HG02884 (cell line): Measurements from ENCODE around the gene CEP170B.
"Not testable (repeated sequence)": the region's sequence is repeated elsewhere in the genome, so short reads cannot be mapped to it uniquely, and the experiment has no call there.

Experiments
- ATAC-seq: cut with Tn5 transposase; IDR thresholded peaks from one replicate; pipeline ENCODE4 v1.9.1; 2021; ENCODE audit warnings: mild to moderate bottlenecking, moderate library complexity; ENCODE audit not compliant: unreplicated experiment

Gene CEP170B

DNA sequence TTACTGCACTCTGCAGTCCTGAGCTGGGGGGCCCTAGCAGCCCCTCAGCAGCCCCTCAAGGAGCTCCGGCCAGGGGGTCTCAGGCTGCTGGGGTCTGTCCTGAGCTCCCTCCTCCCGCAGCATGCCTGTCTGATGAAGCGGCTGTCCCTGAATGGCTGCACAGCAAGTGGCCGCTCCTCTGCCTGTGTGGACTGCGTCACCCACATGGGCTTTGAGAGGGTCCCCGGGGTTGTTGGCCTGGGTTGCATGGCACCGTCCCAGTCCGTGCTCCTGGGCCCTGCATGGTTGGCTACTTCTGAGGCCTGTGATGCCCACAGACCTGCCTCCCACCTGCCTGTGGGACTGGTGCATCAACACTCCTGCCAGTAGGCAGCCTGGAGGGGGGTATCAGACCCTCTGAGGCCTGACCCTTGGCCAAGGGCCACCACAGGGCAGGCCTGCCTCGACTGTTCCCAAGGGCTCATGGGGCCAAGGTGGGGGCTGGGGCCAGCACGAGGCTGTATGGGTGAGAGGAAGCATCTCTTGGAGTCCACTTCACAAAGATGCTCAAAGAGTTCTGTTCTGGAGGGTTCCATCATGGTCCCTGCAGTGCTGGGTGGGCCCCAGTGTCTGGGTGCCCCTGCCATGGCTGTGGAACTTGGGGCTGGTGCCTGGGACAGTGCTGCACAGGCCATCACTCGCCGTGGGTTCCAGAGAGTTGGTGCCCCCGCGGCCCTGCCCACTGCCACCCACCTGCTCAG, 12.2 kb downstream of the CEP170B start:
- no peak for ATAC-seq

DNA sequence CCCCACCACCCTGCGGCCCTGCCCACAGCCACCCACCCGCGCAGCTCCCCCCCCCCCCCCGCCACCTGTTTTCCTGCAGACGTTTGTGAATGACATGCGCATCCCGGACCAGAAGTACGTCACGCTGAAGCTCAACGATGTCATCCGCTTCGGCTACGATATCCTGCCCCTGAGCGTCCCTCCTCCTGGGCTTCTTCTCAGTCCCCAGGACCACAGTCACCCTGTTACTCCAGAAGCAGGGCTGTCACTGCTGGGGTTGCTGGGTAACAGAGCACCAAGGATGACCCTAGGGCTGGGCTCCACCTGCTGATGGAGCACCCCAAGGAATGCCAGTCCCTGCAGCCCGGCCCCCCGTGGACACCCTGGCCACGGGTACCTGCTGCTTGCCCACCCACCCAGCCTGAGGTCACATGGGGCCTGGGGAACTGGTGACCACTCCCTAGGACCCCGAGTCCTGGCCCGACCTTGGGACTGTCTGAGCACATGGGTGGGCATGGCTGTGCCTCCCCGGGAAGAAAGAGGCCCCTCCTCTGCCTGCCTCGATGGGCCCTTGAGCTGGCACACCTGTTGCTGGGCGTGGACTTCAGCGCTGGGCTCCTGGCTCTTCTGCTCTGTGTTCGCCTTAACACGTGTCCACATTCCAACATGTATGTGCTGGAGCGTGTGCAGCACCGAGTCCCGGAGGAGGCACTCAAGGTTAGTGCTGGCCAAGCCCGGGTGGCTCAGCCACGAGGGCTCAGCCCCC, 12.9 kb downstream of the CEP170B start:
- ATAC-seq: no peak

DNA sequence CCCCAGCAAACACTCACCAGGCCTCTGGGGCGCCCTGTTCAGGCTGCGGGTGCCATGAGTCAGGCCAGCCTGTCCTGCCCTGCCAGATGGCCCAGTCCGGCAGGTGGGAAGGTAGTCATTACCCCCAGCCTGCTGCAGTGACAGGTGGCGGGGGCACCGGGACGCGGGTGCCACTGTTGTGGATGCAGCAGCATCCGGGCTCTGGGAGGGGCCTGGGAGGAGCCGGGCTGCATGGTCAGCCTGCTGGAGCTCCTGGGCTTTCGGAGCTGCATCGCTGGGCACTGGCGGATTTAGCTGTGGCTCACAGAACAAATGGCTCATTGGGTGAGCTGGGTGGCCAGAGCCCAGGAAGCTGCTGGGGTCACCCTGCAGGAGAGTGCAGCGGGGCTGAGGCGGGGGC, 13.5 kb downstream of the CEP170B start:
- no peak for ATAC-seq

DNA sequence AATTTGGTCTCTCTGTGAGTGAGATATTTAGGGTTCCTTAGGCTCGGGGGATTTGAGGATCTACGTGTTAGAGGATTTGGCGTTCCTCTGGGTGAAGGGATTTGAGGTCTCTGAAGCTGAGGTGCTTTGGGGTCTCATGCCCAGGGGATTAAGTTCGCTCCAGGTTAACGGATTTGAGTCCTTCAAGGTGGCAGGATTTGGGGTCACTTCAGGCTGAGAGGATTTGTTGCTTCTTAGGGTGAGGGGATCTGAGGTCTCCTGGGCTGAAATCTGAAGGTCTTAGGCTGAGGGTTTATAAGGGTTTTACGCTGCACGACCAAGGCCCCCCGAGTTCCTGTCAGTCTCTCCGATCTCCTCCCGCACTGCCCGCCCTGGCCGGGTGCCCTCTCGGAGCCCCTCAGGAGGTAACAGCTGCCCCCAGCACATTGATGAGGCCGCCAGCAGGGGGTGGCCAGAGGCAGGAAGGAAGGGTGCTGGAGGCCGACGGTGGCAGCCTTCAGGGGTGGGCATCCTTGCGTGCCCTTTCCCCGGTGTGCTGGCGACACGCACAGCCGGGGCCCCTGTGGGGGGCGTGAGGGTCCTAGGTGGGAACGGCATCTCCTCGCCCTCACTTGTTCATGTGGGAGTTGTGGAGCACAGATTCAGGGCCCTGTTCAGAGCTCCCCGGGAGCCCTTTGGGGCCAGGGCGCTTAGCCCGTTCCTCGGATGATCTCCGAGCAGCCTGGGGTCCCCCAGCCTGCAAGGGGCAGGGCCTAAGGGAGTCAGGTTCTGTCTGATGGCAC, 14.3 kb downstream of the CEP170B start:
- no peak for ATAC-seq

DNA sequence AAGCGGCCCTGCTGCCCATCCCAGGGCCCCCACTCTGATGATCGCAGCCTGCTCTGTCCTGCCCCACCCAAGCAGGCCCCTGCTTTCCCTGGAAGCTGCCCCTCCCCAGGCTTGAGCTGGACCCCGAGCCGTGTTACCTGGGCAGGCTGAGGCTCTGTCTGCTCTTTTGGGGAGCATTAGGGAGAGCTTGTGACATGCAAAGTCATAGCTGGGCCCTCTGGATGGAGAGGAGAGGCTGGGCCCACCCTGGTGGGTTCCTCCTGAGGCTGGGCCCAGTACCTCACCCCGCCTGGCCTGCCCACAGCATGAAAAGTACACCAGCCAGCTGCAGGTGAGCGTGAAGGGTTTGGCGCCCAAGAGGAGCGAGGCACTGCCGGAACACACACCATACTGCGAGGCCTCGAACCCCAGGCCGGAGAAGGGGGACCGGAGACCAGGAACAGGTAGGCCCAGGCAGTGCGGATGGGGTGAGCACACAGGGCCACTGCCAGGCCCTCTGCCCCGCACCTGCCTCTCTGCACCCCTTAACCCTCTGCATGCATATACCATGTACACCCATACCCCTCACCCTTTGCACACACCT, 15.0 kb downstream of the CEP170B start:
- ATAC-seq: no peak

DNA sequence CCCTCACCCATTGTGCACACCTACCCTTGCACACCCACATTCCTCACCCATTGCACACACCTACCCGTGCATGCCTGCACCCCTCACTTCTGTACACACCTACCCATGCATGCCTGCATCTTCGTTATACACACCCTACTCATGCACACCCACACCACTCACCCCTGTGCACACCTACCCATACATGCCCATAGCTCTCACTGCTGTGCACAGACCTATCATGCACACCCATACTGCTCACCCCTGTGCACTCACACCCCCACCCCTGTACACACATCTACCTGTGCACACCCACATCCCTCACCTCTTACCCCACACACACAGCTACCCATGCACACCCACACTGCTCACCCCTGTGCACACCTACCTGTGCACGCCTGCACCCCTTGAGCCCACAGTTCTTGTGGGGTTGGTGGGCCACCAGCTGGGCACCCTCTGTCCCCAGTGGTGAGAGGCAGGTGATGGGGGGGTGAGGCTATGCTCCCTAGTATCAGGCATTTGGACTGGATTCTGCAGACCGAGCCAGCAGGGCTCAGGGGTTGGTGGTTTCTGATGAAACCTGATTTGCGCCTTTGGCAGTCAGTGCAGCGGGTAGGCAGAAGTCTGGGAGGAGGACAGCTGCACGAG, 15.6 kb downstream of the CEP170B start:
- ATAC-seq: no peak

DNA sequence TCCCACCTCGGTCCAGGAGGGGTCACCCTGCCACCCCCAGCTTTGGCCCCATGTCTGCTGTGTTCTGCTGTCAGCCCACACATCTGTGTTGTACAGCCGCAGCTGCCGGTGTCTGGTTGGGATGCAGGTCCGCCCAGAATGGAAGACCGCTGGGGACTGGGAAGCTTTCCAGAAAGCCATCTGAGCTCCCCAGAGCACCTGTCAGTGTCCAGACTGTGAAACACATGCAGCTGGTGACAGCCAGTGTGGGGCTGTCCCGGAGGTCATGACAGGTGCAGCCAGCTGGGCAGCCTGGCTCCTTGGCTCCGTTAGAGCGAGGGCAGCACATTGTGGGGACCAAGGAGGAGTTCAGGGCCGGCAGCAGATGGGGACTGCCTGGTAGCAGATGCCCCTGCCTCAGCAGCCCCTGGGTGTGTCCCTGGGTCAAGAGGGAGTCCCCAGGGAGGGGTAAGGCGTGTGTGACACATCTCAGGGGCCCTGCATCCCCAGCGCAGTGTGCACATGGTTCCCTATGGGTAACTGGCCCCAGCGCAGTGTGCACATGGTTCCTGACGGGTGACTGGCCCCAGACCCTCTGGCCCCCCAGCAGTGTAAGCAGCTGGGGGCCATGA, 16.4 kb downstream of the CEP170B start:
- ATAC-seq: no peak

DNA sequence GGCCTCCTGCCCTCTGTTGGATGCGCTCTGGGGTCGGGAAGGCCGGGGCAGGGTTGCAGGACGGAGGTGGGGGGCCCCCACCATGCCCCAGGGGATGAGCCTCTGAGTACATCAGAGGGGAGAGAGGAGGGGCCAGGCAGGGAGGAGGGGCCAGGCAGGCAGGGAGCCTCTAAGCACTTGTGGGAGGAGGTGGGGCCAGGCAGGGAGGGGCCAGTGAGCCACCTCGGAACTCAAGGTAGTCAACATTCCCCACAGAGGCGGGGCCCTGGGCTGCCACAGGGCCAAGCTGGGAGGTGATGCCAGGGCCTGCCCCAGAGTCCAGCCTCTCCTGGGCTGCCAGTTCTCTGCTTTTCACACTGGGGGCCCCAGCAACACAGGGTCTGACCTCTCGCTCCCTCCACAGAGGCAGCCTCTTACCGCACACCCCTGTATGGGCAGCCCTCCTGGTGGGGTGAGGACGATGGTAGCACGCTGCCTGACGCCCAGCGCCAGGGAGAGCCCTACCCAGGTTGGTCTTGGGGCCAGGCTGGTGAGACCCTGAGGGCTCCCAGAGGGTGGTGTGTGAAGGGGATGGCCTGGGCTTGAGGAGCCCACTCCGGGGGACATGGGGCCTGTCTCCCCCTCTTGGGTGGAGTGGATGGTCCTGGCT, 17.4 kb downstream of the CEP170B start:
- ATAC-seq: no peak

DNA sequence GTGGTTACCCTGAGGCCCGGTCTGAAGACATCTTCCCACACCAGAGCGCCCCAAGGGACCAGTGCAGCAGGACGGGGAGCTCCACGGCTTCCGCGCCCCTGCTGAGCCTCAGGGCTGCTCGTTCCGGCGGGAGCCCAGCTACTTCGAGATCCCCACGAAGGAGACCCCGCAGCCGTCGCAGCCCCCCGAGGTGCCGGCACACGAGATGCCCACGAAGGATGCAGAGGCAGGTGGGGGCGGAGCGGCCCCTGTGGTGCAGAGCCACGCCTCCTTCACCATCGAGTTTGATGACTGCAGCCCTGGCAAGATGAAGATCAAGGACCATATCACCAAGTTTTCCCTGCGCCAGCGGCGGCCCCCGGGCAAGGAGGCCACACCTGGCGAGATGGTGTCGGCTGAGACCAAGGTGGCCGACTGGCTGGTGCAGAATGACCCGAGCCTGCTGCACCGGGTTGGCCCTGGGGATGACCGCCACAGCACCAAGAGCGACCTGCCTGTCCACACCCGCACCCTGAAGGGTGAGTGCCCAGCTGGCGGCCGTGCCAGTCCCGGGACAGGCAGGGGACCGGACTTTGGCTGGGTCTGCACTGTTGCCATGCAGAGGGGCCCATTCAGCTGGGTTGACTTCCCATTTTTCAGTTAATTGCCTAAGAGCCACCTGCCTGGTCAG, 18.1 kb downstream of the CEP170B start:
- no peak for ATAC-seq

DNA sequence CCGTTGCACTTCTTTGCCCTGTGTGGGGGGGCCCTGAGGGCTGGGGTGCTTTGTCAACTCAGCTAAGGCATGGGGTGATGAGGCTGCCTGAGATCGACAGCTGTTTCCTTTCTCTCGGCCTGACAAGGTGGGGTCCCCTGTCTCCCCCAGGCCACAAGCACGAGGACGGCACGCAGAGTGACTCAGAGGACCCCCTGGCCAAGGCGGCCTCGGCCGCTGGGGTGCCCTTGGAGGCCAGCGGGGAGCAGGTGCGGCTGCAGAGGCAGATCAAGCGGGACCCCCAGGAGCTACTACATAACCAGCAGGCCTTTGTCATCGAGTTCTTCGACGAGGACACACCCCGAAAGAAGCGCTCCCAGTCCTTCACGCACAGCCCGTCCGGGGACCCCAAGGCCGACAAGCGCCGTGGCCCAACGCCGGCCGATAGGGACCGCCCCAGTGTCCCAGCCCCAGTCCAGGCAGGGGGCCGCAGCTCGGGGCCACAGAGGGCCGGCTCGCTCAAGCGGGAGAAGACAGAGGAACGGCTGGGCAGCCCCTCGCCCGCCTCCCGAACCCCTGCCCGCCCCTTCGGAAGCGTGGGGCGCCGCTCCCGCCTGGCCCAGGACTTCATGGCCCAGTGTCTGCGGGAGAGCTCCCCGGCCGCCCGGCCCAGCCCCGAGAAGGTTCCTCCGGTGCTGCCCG, 18.8 kb downstream of the CEP170B start:
- ATAC-seq: no peak

DNA sequence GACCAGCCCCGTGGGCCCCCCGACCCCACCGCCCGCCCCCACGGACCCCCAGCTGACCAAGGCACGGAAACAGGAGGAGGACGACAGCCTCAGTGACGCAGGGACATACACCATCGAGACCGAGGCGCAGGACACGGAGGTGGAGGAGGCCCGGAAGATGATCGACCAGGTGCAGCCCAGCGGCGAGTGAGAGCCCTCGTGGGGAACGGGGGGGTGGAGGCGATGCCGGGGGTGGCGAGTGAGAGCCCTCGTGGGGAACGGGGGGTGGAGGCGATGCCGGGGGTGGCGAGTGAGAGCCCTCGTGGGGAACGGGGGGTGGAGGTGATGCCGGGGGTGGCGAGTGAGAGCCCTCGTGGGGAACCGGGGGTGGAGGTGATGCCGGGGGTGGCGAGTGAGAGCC, 19.3 kb downstream of the CEP170B start:
- not testable (repeated sequence) for ATAC-seq

DNA sequence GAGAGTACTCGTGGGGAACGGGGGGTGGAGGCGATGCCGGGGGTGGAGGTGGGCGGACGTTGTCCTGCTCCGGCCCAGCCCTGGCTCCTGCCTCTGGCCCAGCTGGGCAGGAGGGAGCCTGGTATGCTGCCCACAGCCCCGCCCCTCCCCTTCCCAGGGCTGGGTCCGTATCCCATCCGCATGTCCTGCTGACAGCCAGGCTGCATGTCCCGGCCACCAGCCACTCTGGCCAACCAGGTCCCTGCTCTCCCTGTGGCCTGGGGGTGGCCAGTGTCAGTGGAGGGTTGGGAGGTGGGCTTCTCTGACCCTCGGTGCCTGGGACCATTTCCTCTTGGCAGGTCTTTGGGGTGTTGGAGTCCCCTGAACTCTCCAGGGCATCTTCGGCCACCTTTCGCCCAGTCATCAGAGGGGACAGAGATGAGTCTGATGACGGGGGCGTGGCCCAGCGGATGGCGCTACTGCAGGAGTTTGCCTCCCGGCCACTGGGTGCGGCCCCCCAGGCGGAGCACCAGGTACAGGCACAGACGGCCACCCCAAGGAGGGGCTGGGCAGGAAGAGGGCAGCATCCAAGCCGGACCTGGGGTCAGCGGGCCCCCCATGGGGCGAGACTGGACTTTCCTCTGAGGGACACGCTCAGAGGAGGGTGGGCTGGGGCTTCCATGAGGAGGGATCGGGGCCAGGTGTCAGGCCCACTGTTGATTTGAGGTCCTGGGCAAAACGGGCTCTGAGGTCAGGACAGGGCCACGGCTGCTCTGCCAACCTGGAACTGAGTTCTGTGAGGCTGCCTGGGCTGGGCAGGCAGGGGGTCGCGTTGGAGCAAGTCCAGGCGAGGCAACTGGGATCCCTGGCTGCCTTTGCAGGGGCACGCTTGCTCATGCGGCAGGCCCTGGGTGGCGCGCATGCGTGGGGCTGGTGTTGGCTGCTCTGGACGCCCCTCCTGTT, 20.2 kb downstream of the CEP170B start:
- ATAC-seq: no peak

DNA sequence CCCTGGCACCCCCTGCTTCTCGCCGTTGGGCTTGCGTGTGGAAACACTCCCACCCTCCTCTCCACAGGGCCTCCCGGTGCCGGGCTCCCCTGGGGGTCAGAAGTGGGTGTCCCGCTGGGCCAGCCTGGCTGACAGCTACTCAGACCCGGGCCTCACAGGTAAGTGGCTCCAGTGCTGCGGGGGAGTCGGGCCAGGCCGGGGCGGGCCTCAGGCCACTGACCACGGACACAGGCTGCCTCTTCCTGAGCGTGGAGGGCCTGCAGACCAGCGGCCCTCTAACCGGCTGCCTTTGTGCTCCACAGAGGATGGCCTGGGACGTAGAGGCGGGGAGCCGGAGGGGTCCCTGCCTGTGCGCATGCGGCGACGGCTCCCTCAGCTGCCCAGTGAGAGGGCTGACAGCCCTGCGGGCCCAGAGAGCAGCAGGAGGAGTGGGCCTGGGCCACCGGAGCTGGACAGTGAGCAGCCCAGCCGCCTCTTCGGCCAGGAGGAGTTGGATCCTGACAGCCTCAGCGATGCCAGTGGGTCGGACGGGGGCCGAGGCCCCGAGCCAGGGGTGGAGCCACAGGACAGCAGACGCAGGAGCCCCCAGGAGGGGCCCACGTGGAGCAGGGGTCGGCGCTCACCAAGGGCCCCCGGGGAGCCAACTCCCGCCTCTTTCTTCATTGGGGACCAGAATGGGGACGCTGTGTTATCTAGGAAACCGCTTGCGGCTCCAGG, 21.1 kb downstream of the CEP170B start:
- no peak for ATAC-seq

DNA sequence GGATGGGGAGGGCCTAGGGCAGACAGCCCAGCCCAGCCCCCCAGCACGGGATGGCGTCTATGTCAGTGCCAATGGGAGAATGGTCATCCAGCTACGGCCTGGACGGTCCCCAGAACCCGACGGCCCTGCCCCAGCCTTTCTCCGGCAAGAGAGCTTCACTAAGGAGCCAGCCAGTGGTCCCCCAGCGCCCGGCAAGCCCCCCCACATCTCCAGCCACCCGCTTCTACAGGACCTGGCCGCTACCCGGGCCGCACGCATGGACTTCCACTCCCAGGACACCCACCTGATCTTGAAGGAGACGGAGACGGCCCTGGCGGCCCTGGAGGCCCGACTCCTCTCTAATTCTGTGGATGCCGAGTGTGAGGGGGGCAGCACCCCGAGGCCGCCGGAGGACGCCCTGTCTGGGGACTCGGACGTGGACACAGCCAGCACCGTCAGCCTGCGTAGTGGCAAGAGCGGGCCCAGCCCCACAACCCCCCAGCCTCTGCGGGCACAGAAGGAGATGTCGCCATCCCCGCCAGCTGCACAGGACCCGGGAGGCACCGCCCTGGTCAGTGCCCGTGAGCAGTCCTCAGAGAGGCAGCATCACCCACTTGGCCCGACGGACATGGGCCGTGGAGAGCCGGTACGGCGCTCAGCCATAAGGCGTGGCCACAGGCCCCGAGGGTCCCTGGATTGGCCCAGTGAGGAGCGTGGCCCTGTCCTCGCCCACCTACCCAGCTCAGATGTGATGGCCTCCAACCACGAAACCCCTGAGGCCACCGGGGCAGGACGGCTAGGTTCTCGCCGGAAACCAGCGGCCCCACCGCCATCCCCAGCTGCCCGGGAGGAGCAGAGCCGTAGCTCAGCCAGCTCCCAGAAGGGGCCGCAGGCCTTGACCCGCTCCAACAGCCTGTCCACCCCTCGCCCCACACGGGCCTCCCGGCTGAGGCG, 21.9 kb downstream of the CEP170B start:
- no peak for ATAC-seq

DNA sequence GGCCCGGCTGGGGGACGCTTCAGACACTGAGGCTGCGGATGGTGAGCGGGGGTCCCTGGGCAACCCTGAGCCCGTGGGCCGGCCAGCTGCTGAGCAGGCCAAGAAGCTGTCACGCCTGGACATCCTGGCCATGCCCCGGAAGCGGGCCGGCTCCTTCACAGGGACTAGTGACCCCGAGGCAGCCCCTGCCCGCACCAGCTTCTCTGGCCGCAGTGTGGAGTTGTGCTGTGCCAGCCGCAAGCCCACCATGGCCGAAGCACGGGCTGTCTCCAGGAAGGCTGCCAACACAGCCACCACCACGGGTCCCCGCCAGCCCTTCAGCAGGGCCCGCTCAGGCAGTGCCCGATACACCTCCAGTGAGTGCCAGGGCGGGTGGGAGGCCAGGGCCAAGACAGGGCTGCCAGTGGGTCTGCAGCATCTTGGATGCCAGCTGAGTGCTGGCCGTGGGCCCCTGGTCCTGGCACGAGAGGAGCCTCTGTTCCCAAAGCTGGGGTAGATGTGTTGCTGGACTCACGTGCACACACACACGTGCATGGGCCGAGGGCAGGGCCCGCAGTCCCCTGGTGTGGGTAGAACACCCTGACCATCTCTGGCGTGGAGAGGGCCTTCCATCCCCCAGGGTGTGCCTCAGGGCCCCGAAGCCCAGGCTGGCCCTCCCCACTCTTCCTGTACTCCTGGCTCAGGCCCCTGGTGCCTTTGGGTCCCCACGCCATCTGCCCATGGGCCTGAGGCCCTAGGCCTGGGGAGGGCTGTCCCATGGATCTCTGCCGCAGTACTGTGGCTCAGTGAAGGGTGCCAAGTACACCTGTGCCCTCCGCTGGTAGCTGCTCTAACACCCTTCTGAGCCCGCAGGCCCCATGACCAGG, 22.8 kb downstream of the CEP170B start:
- no peak for ATAC-seq
